GM19099 (cell line): ENCODE data around the gene HMOX2.

ENCODE experiments used
- POLR2A ChIP-seq: IDR thresholded peaks from 3 replicates; pipeline ENCODE4 v1.6.1; 2011; ENCODE audit warnings: low read depth; ENCODE audit not compliant: insufficient read length; ENCODE audit errors: extremely low read depth

HMOX2 gene

DNA sequence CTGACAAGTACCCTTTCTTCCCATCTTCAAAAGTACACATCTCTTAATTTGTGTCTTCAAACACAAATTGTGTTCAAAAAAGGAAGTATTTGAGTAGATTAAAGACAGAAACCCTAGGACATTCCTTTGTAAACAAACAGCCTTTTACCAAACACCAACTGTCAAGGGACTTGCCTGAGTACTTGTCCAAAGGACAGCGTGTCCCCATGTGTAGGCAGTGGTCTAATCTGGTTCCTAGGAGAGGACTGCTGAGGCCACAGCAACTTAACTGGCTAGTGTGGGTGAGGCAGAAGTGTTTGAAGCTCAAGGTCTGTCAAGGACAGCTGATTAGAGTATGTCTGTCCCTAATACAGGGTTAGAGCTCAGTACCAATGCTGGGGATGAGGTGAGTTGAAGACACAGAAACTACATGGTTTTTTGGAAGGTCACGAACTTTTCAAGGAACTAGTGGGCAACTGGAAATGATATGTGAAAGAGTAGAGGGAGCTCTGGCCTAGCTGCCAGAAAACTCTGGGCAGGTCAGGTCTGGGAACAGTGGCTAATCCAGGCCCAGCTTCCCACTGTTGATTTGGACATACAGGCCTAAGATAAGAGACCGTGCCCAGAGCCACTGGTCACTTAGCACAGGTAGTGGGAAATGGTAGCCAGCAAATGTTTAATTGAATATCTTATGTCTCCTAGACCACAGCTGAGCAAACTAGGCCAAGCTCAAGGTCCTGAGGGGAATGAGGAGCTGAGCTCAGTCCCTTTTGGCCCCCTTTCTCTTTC, 10.1 kb downstream of the HMOX2 start:
- TF ChIP-seq POLR2A = no peak

GRCh38 chr16:4487955-4488498, 11.8 kb downstream of the HMOX2 start:
- no peak for TF ChIP-seq POLR2A

GRCh38 chr16:4488499-4488967, 12.3 kb downstream of the HMOX2 start:
- no peak for TF ChIP-seq POLR2A

- no peak for TF ChIP-seq POLR2A
These were observed 12.8 kb downstream of the HMOX2 start for GRCh38 chr16:4489030-4489429.

- TF ChIP-seq POLR2A = no peak
These were observed 15.7 kb downstream of the HMOX2 start for GRCh38 chr16:4491898-4492297.

- no peak for TF ChIP-seq POLR2A
These were observed 18.7 kb downstream of the HMOX2 start for GRCh38 chr16:4494746-4495490.

GRCh38 chr16:4495766-4496165, 19.6 kb downstream of the HMOX2 start:
- TF ChIP-seq POLR2A = no peak

DNA sequence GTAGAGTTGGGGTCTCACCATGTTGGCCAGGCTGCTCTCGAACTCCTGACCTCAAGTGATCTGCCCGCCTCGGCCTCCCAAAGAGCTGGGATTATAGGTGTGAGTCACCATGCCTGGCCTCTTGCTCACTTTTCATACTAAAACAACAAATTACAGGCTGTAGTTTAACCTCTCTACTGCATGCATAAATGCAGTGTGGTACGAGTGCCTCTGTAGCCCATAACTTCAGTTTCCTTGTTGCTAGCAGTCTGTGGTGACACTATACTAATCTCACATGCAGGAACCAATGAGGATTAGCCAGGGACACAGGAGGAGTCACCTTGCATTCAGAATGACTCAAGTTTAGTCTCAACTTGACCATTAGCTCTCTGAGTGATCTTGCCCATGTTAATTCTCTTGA, 20.1 kb downstream of the HMOX2 start:
- TF ChIP-seq POLR2A = no peak

DNA sequence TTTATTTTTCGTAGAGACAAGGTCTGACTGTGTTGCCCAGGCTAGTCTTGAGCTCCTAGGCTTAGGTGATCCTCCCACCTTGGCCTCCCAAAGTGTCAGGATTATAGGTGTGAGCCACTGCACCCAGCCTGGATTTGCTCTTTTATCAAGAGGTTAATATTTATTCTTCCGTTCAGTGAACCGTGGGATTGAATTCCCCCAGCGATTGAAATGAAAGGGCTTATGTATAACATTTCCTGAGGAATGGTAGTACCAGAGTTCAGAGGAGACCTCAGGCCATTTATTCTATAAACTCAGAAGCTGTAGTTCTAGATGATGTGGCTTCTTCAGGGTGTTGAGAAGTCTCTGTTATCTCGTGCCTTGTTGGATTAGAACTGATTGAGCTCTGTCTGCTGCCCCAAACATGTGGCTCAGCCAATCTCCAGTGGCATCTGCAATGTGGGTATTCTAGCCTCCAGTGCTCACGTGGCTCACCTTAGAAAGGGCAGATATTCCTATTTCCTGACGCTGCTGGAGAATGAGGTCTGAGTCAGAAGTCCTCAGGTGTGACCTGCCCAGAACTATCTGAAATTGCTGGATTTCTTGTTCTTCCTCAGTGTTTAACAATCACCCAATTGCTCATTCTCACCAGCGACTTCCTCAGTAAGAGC, 22.5 kb downstream of the HMOX2 start:
- TF ChIP-seq POLR2A = no peak

GRCh38 chr16:4499196-4499555, 23.0 kb downstream of the HMOX2 start:
- TF ChIP-seq POLR2A = no peak

DNA sequence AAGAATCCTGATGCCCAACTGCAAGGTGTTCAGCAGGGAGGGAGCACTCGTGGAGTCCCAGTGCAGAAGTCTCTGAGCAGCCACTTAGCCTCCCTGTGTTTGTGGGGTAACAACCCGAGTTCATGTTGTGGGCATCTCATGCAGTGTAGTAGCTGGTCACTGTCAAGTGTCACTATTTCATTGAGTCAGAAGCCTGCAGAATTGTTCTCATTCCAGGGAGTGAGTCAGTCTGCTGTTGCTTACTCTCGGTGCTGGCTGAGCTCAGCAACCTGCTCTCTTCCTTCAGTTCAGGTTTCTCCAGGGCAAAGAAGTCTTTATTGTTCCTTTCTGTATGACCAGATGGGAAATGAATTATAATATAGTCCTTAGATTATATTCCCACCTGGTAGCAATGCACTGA, 24.1 kb downstream of the HMOX2 start:
- no peak for TF ChIP-seq POLR2A

DNA sequence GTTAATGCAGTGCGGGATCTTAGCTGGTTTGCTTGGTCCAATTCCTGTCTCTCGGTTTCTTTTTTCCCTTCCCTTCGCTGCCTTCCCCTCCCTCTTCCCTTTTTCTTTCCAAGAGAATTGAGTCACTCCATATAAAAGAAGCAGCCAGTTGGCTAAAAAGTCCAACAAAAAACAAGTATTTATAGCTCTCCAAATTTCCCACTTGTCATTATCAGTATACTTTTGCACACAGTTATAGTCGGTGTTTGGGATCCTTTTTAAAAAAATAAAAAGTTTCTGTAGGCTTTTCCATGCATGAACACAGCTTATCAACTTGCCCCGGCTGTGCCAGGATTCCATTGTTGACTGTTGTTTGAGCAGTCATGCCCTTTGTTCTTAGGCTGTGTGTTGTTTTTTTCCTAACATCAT, 24.9 kb downstream of the HMOX2 start:
- no peak for TF ChIP-seq POLR2A

DNA sequence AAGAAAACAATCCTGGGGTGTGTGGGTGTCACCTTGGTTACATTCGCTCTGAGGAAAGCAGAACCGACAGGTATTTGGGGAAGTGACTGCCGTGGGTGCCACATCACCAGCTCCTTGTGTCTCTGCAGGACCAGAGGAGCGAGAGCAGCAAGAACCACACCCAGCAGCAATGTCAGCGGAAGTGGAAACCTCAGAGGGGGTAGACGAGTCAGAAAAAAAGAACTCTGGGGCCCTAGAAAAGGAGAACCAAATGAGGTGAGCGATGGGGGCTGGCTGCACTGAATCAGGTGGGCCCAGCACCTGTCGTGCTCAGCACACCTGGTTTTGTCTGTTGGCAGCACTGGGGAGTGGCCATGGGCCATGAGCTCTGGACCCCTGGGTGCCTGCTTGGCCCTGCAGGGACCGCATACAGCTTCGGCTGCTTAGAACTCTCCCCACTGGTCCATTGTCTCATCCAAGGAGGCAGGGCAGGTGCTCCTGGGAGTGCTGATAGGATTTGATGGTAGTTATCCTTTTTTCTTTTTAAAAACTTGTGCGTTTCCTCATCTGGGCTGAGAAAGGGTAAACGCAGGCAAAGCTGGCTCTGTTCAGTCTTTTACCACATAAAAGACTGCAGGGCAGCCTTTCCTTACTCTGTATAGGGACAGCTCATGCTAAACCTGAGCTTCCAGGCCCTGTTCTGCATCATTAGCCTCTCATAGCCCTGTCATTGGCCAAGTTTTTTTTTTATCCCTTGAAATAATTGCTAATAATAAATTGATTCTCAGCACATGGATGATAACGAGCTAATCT, 29.4 kb downstream of the HMOX2 start:
- no peak for TF ChIP-seq POLR2A

DNA sequence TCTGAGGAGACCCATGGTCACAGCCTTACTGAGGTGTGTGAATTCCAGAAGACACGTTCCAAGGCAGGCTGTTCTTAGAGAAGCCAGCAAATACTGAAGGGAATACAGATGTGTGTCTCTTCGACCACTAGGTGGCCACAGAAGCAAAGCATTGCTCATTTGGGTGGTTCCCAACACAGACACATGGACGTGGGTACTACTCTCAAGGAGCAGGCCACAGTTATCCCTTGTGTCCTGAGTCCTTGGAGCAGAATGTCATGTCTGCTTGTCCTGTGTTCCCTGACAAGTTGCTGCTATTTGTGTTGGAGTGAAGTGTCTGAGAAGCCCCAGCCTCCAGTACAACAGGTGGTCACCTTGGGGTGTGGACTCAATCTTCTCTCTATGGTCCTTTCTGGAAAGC, 30.3 kb downstream of the HMOX2 start:
- TF ChIP-seq POLR2A = no peak
